Heart right ventricle (tissue), 16 donors: ENCODE data around the gene PPP1R18. TPM values are rescaled to one million over a fixed set of nuclear protein-coding genes. Genes with fewer than 3 reads are reported as not detected.
"Not testable (repeated sequence)": the region's sequence is repeated elsewhere in the genome, so short reads cannot be mapped to it uniquely, and the experiment has no call there.

ENCODE experiments used
- ATAC-seq, 8 donors: fragments of 200-7000 bp; cut with Tn5 transposase; one replicate each; pipeline ENCODE4 v1.9.1; 2020; ENCODE audit warnings: mild to moderate bottlenecking in 8 of 8, moderate library complexity in 8 of 8, moderate number of reproducible peaks in 1 of 8
- DNase-seq, 2 donors: peaks; one replicate each; pipeline ENCODE4 v3.0.0-alpha.2; 2020
- H3K27ac ChIP-seq, 10 donors: fragments of 200-600 bp; sonication (generic) in 2 of 10; one replicate each; pipeline versions ENCODE4 v1.5.0 to v1.8.0; 2020 to 2022; ENCODE audit warnings: mild to moderate bottlenecking in 3 of 10
- H3K27me3 ChIP-seq, 7 donors: fragments of 200-600 bp; one replicate each; pipeline ENCODE4 v1.8.0; 2021 to 2022; ENCODE audit warnings: mild to moderate bottlenecking in 2 of 7
- H3K36me3 ChIP-seq, 9 donors: fragments of 200-600 bp; sonication (generic) in 1 of 9; one replicate each; pipeline versions ENCODE4 v1.5.0 to v1.8.0; 2020 to 2022; ENCODE audit warnings: mild to moderate bottlenecking in 2 of 9
- H3K4me1 ChIP-seq, 9 donors: fragments of 200-600 bp; sonication (generic) in 1 of 9; one replicate each; pipeline versions ENCODE4 v1.5.0 to v1.8.0; 2020 to 2022; ENCODE audit warnings: mild to moderate bottlenecking in 4 of 9
- H3K4me3 ChIP-seq, 10 donors: fragments of 200-600 bp; sonication (generic) in 2 of 10; one replicate each; pipeline versions ENCODE4 v1.5.0 to v1.8.0; 2020 to 2022; ENCODE audit warnings: mild to moderate bottlenecking in 7 of 10, moderate library complexity in 2 of 10
- H3K9me3 ChIP-seq, 11 donors: fragments of 200-600 bp in 10 of 11; sonication (generic) in 2 of 11; one replicate each; pipeline versions ENCODE4 v1.5.0 to v1.8.0; 2013 to 2022; ENCODE audit warnings: mild to moderate bottlenecking in 2 of 11, control low read depth in 1 of 11, moderate library complexity in 1 of 11
- WGBS, 2 donors: extraction: QIAGEN DNeasy Blood & Tissue Kit; methylation state at CpG; one replicate each; pipeline ENCODE4 v1.1.7; 2013; ENCODE audit warnings: inconsistent platforms in 1 of 2; 5-methylcytosine and 5-hydroxymethylcytosine counted together
- intact Hi-C, 10 donors: fragments of 100-400 bp; cut with DNase I; formaldehyde crosslinking; loops; one replicate each; pipeline versions ENCODE4 v1.11.1 to v1.14.2; 2022
- polyA plus RNA-seq, 2 donors: library from polyadenylated mRNA; stranded (reverse); fragments of 200-250 nt; gene quantifications; one replicate each; pipeline ENCODE4 v1.2.3, GENCODE V29; 2013
- total RNA-seq, 10 donors: library from RNA; stranded (reverse); fragmentation: NEBNext Ultra II Directional in 3 of 10; extraction: Animal tissue kit (Norgen Biotek cat#: 25700) in 3 of 10; gene quantifications; one replicate each; pipeline versions ENCODE4 v1.2.1 to v1.2.4, GENCODE V29; 2021 to 2023
- TF ChIP-seq, protein P1 (sequence below), 9 donors: fragments of 200-600 bp; sonication (generic) in 2 of 9; IDR thresholded peaks; one replicate each; pipeline versions ENCODE4 v1.5.0 to v1.8.0; 2021 to 2022; ENCODE audit warnings: antibody characterized with exemption in 9 of 9, mild to moderate bottlenecking in 5 of 9, moderate library complexity in 1 of 9
- donor health status: Arrhythmogenic right ventricular cardiomyopathy.
- donor health status: ischemic (EF 13 %, LVEDD 7.1; RV severe dilation, severe dysfunction).
- donor health status: healthy with polysubstance abuse.
- donor health status: DM: no; HTN: yes; CAD: no.
- donor health status: DM: no; HTN: no; CAD: no.
- donor health status: ischemic (EF 25% LVEDD 6.9; RV normal size, moderate dysfunction).
- donor health status: ischemic (EF 25% LVEDD 5.7; RV mildly dilated, moderate dysfunction).
- donor health status: healthy.
- donor health status: DM: yes; HTN: yes; CAD: no.
- donor health status: Ischemic cardiomyopathy.
- donor health status: ischemic (EF 35%, LVEDD 5.7; RV mildly dilated, moderate dysfunction).
- donor health status: nonischemic (EF 11% LVEDD 7.7; RV severe dilation, severe dysfunction).
- donor health status: DM: yes; HTN: yes; CAD: no.
- donor health status: PGD.
- donor health status: ischemic (EF 29% LVEDD 5.4; RV normal size, mild dysfunction).
- donor health status: nonischemic (EF 23%, LVEDD 6.1; RV moderate dilation, normal function).

PPP1R18 gene
- total and polyA plus RNA-seq, 12 donors, result 8.2 to 47.7 (median 17.2) TPM

DNA sequence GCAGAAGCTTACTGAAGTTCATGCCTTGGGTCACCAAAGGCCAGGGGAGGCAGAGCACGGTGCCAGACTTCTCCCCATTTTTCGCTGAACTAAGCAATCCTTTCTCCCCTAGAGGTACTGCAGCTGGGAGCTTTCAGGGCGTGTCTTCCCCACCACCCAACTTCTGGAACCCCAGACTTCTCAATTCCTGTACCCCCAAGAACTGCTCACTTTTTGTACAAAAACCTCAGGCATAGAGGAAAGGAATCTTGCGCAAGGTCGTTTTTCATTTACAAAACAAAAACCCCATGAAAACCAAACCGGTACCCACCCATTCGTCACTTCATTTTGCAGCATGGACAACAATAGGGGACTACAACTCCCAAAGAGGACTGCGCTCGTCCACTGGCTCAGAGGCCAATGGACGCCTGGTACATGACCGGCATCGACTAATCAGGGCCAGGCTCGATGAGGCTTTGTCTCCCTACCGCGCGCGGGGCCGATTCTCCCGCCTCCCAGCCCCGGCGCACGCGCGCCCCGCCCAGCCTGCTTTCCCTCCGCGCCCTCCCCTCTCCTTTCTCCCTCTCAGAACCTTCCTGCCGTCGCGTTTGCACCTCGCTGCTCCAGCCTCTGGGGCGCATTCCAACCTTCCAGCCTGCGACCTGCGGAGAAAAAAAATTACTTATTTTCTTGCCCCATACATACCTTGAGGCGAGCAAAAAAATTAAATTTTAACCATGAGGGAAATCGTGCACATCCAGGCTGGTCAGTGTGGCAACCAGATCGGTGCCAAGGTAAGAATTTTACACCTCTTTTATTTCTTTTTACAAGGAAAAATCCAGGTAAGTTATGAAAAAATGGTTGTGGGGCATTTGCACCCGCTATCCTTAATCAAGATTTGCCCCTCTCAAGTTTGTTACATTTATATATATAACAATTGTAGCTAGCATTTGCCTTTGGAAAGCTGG, 33.6 kb upstream of the PPP1R18 start, which contains the start of gene TUBB:
Gene TUBB, plus strand, starts transcription at position 562 of the 947 bp plus-strand sequence. Its CDS starts 155 bp downstream, at position 717.
- Histone ChIP-seq H3K27ac (peak within 1 kb of the TSS; percentile 70 to 99 (median 96)), H3K36me3 (peaks cover 0 to 39% (median 28%) of the 10 kb centered on the region in 9 donors), H3K9me3 (no peaks in the 10 kb centered on the region), H3K27me3 (no peaks in the 10 kb centered on the region), H3K4me1 (peaks cover 7 to 67% (median 61%) of the 10 kb centered on the region in 9 donors), H3K4me3 (peak within 1 kb of the TSS; percentile 67 to 98 (median 88))
- TF ChIP-seq, protein P1, sequence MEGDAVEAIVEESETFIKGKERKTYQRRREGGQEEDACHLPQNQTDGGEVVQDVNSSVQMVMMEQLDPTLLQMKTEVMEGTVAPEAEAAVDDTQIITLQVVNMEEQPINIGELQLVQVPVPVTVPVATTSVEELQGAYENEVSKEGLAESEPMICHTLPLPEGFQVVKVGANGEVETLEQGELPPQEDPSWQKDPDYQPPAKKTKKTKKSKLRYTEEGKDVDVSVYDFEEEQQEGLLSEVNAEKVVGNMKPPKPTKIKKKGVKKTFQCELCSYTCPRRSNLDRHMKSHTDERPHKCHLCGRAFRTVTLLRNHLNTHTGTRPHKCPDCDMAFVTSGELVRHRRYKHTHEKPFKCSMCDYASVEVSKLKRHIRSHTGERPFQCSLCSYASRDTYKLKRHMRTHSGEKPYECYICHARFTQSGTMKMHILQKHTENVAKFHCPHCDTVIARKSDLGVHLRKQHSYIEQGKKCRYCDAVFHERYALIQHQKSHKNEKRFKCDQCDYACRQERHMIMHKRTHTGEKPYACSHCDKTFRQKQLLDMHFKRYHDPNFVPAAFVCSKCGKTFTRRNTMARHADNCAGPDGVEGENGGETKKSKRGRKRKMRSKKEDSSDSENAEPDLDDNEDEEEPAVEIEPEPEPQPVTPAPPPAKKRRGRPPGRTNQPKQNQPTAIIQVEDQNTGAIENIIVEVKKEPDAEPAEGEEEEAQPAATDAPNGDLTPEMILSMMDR (IDR thresholded peaks at IDR 0.05), result peak in 1 of 9 donors; percentile 5
- intact Hi-C loops, result loop anchor here in 8 of 10 donors (1.0 to 10.0 kb wide), 10 partner anchors 33 to 235 kb away; partner anchors contain the start of genes MRPS18B (in 5 of the 8), PPP1R10 (in 5 of the 8), PPP1R18 (in 5 of the 8) and GNL1 (in 3 of the 8)
- peak; percentile 75 to 85 (median 82) for ATAC-seq
- WGBS, 2 donors, result 0 to 1% methylated on average over 37 to 38 of the region's 38 CpGs
- DNase-seq, result peak; percentile 96 to 98

DNA sequence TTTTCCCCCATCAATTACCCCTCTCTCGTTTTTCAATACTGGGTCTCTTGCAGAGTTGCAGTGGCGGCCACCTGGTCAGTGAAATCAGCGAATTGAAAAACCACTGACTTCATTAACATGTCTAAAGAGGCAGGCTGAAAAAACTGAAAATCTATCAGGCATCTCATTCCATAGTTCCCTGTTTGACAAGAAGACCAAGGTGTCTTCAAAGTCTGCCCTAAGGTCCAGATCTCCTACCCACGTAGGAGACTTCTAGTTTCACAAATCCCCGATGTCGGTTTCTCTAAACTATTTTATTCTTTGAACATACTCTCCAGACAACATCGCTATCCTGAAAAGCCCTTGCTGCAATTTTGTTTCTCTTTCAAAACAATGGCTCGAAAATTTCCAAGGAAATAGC, 32.9 kb upstream of the PPP1R18 start:
- intact Hi-C loops, result no loop called here
- H3K4me1 ChIP-seq, result peaks cover 7 to 60% (median 54%) of the 10 kb centered on the region in 9 donors
- peak overlapping the region in 9 of 10 donors; percentile 67 to 98 (median 88) for H3K4me3 ChIP-seq
- no peaks in the 10 kb centered on the region for H3K9me3 ChIP-seq
- DNase-seq (no peak), ATAC-seq (no peak)
- peak overlapping the region; percentile 68 to 99 (median 96) for H3K27ac ChIP-seq
- 25 to 26% methylated on average over 8 of the region's 8 CpGs for WGBS, 2 donors
- TF ChIP-seq, protein P1 (IDR thresholded peaks at IDR 0.05), result no peak
- H3K27me3 ChIP-seq, result no peaks in the 10 kb centered on the region
- H3K36me3 ChIP-seq, result peaks cover 0 to 39% (median 25%) of the 10 kb centered on the region in 9 donors

DNA sequence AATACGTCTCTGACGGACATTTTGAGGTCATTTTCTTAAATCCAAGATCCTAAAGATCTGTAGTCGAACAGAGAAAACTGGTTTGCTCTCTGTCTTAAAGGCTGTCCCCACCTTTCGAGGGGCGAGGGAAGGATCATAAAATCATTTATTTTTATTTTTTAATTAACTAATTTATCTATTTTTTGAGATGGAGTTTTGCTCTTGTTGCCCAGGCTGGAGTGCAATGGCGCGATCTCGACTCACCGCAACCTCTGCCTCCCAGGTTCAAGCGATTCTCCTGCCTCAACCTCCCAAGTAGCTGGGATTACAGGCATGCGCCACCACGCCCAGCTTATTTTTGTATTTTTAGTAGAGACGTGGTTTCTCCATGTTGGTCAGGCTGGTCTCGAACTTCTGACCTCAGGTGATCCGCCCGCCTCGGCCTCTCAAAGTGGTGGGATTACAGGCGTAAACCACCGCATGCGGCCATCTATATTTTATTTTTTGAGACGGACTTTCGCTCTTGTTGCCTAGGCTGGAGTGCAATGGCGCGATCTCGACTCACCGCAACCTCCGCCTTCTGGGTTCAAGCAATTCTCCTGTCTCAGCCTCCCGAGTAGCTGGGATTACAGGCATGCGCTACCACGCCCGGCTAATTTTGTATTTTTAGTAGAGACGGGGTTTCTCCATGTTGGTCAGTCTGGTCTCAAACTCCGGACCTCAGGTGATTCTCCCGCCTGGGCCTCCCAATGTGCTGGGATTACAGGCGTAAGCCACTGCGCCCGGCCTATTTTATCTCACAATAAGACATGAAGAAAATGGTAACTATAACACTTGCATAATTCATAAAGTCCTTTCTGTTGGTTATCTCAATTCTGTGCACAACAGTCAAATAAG, 31.6 kb upstream of the PPP1R18 start:
- peaks cover 7 to 47% (median 44%) of the 10 kb centered on the region in 9 donors for H3K4me1 ChIP-seq
- not testable (repeated sequence) for H3K9me3 ChIP-seq, H3K27me3 ChIP-seq, ATAC-seq, DNase-seq
- WGBS, 2 donors, result 75 to 78% methylated on average over 37 of the region's 37 CpGs
- peak overlapping the region; percentile 5 to 92 (median 64) for H3K4me3 ChIP-seq
- peaks cover 0 to 39% (median 22%) of the 10 kb centered on the region in 9 donors for H3K36me3 ChIP-seq
- intact Hi-C loops, result loop anchor here in 3 of 10 donors (1.0 to 2.0 kb wide), 4 partner anchors 27 to 31 kb away; partner anchors contain the start of gene NRM (in 2 of the 3)
- H3K27ac ChIP-seq, result peak overlapping the region; percentile 67 to 99 (median 94)

DNA sequence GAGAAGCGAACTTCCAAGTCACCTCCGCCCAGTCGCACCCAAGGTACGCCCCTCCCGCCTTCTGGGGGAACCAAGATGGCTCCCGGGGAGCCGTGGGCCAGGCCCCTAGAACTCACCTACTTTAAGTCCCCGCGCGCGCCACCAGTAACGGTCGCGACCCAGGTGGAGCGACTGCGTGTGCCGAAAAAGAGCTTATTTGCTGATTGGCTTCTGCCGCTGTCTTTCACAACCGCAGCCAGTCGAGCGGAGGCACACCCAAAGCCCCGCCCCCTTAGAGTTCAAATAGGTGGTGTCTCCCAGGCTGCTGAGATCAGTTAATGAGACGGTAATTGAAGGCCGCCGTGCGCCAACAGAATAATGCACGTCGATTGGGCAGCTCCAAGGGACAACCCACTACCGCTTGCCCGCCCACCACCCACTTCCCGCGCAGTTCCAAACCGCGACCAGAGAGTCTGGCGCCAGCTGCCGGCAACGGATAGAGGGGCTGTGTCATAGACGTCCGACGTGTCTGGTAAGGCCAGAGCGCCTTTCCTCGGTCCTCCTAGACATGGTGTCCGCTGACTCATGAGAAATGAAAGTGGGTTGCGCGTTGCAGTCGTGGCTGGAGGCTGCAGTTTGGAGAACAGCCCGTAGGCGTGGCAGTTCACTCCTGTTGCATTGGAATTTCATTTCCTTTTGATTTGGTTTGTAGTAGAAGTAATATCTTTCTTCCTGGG, 30.8 kb upstream of the PPP1R18 start, which contains the start of gene MDC1:
Gene MDC1, minus strand, starts transcription at position 153 of the 716 bp plus-strand sequence. CDS start 2,106 bp downstream, outside the sequence.
- intact Hi-C loops, result loop anchor here in 3 of 10 donors (1.0 to 2.0 kb wide), 4 partner anchors 26 to 30 kb away; partner anchors contain the start of gene NRM (in 2 of the 3)
- WGBS, 2 donors, result 0 to 1% methylated on average over 48 of the region's 48 CpGs

More for the DNA sequence above, 30.8 kb upstream of the PPP1R18 start, which contains the start of gene MDC1:
- Histone ChIP-seq H3K27ac (peak within 1 kb of the TSS; percentile 76 to 99 (median 94)), H3K4me1 (peaks cover 5 to 39% (median 36%) of the 10 kb centered on the region in 9 donors), H3K4me3 (peak within 1 kb of the TSS; percentile 57 to 92 (median 69)), H3K27me3 (no peaks in the 10 kb centered on the region), H3K9me3 (no peaks in the 10 kb centered on the region), H3K36me3 (peaks cover 0 to 39% (median 23%) of the 10 kb centered on the region in 9 donors)
- ATAC-seq (peak; percentile 83 to 93 (median 86)), DNase-seq (peak; percentile 99 to 100)
- TF ChIP-seq, protein P1 (IDR thresholded peaks at IDR 0.05), result peak; percentile 7 to 52 (median 44)
